Activated effector memory CD4-positive, alpha-beta T cell treated with Interleukin-2 at 50 U/mL for 16 hours (primary cell): ENCODE measurements around the gene PPP1R27.
"Not testable (repeated sequence)": the region's sequence is repeated elsewhere in the genome, so short reads cannot be mapped to it uniquely, and the experiment has no call there.

Source experiments
- DNase-seq: peaks from one replicate; pipeline ENCODE4 v3.0.0-alpha.2; 2020

PPP1R27 gene

DNA sequence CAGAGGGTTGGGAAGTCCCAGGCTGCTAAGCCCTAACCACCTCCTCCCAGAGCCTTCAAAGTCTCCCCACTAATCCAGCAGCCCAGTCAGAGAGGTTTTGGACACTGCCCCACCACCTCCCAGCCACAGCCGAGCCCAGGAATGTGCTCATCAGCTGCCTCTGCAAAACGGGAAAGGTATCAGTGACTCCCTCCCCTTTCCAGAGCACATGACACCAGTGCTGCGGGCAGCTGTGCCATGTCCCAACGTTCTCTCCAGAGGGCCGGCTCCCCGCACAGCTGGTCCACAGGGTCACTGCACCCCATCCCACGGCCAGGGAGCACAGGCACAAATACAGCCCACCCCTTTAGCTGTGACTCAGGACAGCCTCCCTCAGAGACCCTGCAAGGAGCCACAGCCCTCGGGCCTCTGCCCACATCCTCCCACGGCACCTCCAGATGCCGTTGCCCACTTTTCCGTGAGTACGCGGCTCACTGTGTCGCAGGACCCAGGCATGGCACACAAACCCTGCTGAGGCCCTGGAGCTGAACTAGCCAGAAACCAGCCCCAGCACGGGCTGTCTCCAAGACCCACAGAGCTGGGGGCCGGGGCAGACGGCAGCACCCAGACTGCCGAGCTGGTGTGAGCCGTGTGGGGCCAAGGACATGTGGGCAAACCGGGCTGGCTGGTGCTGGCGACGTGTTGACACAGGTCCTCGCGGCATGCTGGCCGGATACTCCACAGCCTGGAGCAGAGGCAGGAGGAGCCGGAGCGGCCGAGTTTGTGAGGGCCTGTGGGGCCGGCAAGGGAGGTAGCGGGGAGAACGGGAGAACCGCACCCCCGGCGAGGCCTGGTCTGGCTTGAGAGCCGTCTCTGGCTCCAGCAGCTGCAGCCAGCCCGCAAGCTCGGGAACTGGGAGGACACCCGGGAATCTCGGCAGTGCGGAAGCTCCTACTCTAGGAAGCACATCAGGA lies 6.3 kb upstream of the PPP1R27 start:
- no peak for DNase-seq

DNA sequence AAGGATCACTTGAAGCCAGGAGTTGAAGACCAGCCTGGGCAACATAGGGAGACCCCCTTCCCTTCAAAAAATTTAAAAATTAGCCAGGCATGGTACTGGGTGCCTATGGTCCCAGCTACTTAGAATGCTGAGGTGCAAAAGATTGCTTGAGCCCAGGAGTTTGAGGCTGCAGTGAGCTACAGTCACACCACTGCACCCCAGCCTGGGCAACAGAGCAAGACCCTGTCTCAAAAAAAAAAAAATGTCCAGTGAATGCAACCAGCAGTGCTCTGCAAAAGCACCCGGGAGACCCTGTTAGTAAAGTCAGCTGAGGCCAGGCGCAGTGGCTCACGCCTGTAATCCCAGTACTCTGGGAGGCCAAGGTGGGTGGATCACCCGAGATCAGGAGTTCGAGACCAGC lies 5.2 kb upstream of the PPP1R27 start:
- DNase-seq = not testable (repeated sequence)

DNA sequence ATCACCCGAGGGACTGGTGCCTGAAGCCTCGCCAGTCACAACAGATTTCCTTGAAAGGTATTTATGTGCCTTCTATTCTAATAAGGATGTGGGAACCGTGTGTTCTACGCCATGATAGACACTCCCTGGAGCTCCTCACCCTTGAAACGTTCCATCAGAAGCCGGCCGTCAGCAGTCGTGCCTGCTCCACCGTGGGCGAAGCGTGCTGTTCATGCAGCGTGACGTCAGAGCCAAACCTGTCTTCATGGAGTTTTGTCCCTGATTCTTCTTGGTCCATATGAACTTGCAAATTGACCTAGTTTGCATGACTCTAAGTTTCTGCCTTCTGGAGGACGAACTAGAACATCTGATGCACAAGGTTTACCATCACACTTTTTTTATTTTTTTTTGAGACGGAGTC lies 4.5 kb upstream of the PPP1R27 start:
- DNase-seq = no peak

DNA sequence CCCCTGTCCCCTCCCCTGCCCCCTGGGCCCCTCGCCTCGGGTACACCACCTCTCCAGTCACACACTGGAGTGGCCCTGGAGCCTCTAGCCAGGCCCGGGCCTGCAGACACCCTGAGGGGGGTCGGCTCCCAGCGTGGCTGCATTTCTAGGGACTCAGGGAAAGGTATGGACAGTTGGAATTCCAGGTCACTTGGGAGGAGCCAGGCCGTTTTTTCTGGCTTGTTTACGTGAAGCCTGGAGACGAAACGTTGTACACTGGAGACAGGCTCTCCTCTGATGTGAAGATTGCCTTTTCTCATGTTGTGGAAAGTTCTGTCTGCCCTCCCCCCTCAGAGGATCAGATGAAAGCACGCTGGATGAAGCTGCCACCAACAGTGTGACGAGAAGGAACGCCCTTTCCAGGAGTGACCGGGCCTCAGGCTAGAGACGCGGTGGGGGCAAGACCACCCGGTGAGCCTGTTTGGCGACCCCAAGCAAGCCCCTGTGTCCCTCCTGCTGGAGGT lies 4.0 kb upstream of the PPP1R27 start:
- no peak for DNase-seq

DNA sequence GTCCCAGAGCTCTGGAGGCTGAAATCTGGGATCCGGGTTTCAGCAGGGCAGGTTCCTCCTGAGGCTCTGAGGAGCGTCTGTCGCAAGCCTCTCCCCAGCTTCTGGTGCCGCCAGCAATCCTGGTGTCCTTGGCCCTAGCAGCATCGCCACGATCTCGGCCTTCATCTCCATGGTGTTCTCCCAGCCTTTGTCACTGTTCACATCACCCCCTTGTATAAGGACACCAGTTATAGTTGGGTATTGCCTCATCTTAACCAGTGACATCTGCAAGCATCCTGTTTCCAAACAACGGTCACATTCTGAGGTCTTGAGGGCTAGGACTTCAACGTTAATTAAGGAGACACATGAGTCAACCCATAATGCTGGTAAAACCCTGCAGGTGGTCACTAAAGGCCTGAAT lies 2.8 kb upstream of the PPP1R27 start:
- no peak for DNase-seq

DNA sequence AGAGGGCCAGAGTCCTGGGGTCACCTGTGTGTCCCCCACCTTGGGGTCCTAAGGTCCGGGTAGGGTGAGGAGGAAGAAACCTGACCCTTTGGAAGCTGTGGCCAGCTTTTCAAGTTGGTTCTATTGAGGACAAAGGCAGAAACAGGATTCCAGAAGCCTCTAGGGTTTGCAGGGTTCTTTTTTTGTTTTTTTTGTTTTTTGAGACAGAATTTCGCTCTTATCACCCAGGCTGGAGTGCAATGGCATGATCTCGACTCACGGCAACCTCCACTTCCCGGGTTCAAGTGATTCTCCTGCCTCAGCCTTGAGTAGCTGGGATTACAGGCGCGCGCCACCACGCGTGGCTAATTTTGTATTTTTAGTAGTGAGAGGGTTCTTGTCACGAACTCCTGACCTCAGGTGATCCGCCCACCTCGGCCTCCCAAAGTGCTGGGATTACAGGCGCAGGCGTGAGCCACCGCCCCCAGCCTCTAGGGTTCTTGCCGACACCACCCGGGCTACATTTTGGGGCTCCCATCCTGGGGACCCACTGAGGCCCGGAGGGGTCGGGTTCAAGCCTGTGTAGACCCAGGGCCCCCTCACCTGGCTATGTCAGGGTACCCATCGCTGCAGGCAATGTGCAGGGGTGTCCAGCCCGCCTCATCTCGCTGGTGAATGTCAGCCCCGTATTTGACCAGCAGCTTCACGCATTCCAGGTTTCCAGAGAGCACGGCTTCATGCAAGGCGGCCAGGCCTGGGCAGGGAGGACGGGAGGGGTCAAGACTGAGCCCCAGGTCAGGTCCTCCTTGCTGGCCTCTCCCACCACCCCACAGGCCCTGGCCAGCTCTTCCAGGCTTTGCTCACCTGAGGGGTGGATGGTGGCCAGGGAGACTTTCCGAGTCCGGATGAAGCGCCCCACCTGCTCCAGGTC lies 674 bp downstream of the PPP1R27 start:
- no peak for DNase-seq

DNA sequence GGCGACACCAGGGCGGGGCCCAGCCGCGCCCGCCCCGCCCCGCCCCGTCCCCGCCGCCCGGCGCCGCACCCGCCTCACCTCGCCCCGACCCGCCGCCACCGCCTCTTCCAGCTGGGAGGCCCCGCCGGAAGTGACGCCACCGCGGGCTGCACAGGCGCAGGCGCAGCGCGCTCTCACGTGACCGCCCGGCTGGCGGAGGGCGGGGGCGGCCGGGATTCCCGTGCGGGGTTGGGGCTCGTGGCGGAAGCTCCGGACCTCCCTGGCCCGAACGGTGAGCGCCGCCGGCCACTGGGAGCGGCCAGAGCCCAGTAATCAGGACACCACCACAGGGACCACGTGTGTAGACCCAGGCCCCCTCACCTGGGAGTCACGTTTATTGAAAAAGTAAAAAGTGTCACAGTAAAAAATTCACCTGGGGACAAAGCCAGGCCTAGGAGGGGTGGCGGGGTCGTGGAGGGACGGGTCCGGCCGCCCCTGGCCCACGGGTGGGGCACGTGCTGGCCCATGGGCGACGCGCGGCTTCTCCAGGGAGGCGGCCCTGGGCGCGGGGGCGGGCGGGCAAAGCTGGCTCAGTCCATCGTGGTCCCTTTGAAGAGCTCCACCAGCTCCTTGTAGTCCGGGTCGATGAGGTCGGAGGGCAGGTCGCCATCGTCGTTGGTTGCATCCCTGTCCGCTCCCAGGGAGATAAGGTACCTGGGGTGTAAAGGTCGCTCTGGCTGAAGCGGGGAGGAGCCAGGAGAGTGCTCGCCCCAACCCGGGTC lies 1.5 kb downstream of the PPP1R27 start, which contains the start of gene MCRIP1:
Gene MCRIP1 (minus strand): TSS at position 132 of the 761 bp plus-strand sequence. CDS start 8,785 bp downstream, outside the sequence.
- DNase-seq = peak; percentile 90

DNA sequence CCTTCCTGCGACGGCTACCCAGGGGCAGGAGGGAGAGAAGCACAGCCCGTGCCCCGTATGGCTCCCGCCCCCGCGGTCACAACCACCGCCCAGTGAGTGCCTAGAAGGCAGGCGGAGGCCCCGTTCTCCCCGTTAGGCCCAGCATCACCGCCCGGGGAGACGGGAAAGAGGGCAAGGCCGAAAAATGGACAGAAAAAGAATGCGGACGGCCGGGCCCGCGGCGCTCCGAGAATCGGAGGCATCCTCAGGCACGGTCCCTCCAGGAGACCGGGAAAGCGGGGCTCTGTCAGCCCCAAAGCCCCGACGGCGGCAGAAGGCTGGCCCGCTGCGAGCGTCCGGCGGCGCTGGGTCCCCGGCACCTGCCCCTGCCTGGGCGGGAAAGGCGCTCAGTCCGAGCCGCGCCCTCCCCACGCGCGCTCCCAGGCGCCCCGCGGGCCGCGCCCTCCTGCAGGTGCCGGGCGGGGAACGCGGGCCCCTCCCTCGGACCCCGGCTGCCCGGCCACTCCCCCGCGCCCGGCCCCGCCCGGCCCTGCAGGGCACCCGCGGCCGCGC lies 2.2 kb downstream of the PPP1R27 start:
- no peak for DNase-seq

DNA sequence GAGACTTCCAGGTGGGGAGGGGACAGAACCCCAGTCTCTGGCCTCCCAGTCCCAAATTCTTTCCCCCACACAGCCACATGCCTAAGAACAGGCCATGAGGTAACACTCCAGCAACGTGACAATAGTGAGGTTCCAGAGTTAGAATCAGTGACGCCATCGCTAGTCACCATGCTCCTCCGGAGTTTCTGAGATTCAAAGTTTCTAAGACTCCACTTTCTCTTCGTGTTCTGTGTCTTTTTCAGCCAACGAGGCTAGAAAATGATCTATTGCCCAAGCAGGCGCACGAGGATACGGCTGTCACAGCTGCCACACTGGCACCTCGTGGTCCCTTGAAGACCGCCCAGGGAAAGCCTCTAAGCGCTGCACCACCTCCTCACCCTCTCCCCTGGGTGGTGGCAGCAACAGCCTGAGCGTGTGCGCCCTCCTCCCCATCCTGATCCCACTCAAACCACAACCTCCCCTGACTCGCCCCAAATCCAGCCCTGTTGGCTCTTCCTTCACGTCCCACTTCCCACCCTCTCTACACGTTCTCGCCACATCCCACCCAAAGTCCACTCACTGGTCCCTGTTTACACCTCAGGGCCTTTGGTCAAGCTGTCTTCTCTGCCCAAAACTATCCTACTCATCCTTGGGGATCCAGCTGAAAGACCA lies 2.8 kb downstream of the PPP1R27 start:
- DNase-seq = peak; percentile 37

DNA sequence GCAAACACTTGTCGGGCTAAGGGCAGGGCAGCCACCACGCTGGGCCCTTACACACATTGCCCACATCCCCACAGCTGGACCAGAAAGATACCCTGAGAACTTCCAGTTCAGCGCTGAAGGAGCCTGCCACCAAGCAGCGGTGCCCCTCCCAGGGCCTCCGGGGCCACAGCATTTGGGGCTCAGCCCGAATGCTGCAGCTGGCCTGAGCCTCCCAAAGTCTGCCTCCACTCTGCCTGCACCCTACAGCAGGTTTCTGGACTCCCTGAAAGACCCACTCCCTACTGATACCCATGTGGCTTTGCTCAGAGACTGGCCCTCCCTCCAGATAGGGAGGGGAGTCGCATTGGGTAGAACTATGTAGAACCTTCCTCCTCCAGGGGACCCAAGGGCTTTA lies 3.3 kb downstream of the PPP1R27 start:
- DNase-seq = no peak

DNA sequence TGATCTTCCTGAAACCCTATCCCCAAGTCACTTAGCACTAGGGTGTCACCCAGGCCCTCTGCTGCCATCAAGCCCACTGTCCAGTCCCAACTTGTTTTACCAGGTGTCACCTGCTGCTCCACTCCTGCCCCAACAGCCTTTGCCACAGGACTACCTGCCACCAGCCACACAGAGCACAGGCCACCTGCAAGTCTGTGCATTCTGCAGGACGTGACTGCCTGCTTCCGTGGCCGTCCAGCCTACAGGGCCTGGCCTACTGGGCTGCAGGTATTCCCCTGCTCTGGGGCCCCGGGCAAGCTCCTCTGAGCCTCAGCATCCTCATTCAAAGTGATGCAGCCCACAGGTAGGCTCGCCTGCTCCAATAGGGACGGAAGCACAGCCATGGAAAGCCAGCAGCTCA lies 5.0 kb downstream of the PPP1R27 start:
- no peak for DNase-seq

DNA sequence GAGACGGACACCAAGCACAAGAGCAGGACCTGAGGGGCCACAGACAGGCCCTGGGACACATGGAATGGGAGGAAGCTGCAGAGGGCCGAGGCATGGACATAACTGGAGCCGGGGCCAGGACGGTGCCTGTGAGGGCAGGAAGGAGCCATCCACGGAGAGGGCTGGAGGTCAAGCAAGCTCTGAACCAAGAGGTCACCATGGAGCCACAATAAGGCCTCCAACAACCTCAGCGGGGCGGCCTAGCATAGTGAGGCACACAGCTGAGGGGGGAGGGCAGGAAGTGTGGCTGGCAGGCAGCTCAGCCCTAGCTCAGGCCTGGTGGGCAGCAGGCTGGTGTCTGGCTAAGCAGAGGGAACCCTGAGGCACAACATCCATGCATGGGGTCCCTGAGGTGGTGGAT lies 6.2 kb downstream of the PPP1R27 start:
- DNase-seq = no peak

DNA sequence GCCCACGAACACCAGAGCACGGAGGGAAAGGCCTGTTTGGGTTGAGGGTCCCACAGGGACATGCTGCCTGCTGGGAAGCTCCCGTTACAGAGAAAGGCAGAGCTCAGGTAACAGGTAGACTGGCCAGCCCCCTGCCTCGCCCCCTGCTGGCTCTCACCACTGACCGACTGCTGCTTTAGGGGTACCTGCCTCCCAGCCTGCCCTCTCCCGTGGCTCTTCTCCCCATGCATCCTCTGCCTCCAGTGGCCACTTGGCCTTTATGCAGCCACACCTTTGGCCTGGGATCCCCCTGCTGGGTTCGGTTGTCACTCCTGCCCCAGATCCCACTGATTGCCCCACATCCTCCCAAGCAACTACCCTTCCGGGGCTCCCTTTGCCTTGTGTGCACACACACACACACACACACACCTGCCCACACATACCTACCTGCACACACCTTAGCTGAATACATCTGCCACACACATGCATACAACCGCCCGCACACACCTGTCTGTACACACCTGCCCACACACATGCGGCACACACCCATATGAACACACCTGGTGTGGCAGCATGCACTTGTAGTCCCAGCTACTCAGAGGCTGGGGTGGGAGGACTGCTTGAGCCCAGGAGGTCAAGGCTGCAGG lies 8.9 kb downstream of the PPP1R27 start:
- no peak for DNase-seq

DNA sequence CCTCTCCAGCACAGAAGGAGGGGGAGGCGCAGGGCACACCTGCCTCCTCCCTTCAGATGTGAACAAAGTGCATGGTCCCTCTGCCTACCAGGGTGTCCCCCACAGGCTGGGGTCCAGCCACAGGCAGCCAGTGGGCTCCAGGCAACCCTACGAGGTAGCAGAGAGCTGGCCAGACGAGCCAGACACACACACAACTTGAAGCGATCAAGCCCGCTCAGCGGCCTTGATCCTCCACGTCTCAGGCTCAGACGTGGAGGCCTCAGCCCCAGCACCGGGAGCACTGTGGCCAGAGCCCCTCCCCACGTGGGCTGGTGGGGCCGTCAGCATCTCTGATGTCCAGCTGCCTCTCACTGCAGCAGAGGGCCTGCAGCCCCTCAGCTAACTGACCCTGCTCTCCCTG lies 10.3 kb downstream of the PPP1R27 start:
- DNase-seq = no peak

DNA sequence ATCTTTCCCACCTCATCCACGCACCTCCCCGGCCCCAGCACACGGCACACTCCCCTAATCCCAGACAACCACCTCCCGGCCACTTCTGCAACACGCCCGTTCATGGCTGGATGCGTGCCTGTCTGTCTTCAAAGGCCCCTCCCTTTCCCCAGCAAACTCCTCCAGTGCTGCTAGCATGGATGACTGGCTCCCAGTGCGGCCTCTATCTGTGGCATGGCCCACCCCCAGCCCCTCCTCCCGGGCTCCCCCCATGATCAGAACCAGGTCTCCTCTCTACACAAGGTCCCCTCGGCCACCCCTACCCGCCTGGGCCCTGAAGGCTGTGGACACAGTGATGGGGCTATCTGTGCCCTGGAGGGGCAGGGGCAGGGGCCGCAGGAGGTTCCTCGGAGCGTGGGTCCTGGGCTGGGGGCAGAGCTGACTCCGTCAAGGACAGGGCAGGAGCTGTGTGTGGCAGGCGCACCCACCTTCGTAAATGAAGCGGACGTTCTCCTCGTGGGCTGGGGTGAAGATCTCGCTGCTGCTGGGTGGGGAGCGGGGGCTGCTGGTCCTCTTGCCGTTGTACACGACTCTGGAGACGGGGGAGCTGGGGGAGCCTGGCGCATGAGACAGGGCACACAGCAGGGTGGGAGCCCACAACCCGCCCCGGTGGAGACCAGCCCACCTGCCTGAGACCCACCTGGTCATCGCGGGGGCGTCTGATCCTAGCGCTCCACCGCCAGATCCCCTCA lies 10.9 kb downstream of the PPP1R27 start:
- no peak for DNase-seq

DNA sequence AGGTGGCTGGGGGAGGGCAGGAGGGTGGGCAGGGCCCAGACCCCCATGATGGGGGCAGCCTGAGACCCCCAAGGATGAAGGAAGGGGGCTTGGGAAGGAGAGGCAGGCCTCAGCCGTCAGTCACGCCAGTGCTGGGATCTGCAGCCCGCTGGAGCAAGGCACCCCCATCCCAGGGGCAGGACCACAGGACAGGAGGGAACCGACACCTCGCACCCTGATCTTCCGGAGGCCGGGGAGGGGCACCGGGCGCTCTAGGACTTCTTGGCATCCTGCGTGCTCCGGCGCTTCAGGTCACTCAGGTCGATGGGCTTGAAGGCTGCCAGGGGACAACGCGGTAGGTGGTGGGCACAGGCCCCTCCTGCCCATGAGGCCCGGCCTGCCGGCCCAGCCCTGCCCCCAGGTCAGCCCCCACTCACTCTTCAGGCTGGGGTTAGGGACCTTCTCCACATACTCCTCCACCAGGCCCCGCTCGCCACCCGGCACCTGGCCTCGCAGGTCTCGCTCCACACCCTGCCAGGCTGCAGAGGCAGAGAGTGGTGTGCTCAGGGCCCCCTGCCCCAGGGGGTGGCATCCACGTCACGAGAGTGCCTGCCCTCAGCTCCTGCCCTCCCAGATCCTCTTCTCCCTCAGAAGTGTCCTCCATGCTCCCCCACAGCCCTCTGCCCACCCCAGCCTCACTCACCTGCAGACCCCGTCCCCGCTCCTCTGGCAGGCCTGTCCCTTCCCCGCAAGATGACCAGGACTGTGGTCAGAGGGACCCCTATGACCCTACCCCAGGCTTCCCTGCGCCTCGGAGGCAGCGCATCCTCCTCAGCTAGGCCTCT lies 11.6 kb downstream of the PPP1R27 start:
- DNase-seq = no peak

DNA sequence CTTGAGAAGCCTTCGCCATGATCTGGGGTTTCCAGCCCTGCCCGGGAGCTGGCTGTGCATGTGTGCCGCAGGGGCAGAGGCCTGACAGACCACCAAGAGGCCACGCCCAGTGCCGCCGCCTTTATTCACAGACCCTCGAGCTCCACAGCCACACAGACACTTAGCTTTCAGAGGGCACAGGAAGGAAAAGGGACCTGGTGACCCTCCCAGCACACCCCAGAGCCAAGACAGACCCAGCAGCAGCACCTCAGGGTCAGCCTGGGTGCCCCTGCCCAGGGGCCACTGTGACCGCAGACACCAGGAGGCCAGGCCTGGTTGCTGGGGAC lies 12.6 kb downstream of the PPP1R27 start:
- DNase-seq = no peak

DNA sequence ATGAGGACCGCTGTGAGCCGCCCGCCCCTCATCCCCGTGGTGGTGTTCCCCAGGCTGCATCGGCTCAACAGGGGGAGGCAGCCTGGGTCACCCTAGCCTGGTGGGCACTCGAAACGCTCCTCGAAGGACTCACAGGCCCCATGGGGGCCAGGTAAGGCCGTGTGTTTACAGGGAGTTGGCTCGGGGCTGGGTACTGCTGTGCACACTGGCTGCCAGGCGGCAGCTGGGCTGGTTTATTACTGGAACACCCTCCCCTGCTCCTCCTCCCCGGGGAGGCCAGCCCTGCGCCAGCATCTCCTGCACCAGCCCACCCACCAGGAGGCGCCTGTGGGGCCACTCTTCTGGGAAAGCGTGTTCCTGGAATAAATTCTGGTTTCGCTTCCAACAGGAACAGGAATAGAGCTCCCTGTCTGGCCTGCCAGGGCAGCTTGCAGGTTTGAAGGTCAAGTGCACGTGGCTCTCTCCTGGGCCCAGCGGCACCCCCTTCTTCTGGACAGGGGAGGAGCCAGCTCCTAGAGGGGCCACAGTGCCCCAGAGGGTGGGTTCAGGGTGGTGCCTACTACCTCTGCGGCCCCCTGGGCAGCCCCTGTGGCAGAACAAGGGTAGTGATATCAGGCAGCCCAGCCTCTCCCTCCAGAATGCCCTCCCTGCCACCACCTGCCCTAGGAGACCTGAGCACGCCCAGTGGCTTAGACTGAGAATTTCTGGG lies 13.1 kb downstream of the PPP1R27 start:
- peak; percentile 8 for DNase-seq

DNA sequence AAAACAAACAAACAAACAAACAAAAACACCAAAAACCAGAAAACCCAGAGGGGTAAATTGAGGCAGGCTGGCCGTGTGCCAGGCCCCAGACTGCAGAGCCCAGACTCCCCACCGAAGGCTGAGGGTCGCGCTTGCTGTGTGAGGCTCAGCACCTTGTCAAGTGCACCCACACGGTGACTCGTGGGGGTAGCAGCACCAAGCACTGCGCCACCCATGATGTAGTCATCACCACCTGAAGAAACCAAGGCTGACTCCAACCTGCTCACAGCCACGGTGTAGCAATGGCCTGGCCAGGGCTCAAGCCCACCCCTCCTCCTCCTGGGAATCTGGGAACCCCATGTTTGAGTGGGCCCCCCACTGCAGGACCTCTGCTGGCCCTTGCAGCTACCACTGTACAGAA lies 13.7 kb downstream of the PPP1R27 start:
- no peak for DNase-seq
